Mesendoderm (in vitro differentiated cells): Measurements from ENCODE around the gene MPHOSPH9.

Source experiments
- DNase-seq: peaks from one replicate; pipeline ENCODE4 v3.0.0; 2013
- H2AK5ac ChIP-seq: 2 replicates; pipeline ENCODE4 v1.6.1; 2013; ENCODE audit warnings: low read length, inconsistent platforms
- H2BK120ac ChIP-seq: 2 replicates; pipeline ENCODE4 v1.6.1; 2013; ENCODE audit warnings: low read depth, mild to moderate bottlenecking, low read length, moderate library complexity, mixed read lengths
- H2BK15ac ChIP-seq: replicated peaks from 2 replicates; pipeline ENCODE4 v1.6.1; 2013; ENCODE audit warnings: low read depth, mild to moderate bottlenecking, moderate library complexity
- H2BK5ac ChIP-seq: 2 replicates; pipeline ENCODE4 v1.6.1; 2013; ENCODE audit warnings: low read length, inconsistent platforms
- H3K18ac ChIP-seq: 2 replicates; pipeline ENCODE4 v1.6.1; 2013; ENCODE audit warnings: mild to moderate bottlenecking, low read length, mixed read lengths
- H3K23ac ChIP-seq: one replicate; pipeline ENCODE4 v1.6.1; 2013; ENCODE audit warnings: low read length
- H3K27ac ChIP-seq: 2 replicates; pipeline ENCODE4 v1.5.1; 2013; ENCODE audit warnings: low read depth, mild to moderate bottlenecking, inconsistent platforms, low read length, moderate library complexity
- H3K27me3 ChIP-seq: 2 replicates; pipeline ENCODE4 v1.6.1; 2013; ENCODE audit warnings: low read length, control low read depth, mild to moderate bottlenecking, inconsistent platforms; ENCODE audit not compliant: insufficient read depth, poor library complexity
- H3K36me3 ChIP-seq: 2 replicates; pipeline ENCODE4 v1.6.1; 2013; ENCODE audit warnings: low read length, inconsistent platforms; ENCODE audit not compliant: control insufficient read depth, insufficient read depth
- H3K4ac ChIP-seq: one replicate; pipeline ENCODE4 v1.6.1; 2013; ENCODE audit warnings: low read depth, mild to moderate bottlenecking, low read length, moderate library complexity
- H3K4me1 ChIP-seq: 2 replicates; pipeline ENCODE4 v1.6.1; 2013; ENCODE audit warnings: low read depth, low read length, inconsistent platforms; ENCODE audit not compliant: control insufficient read depth
- H3K4me2 ChIP-seq: 2 replicates; pipeline ENCODE4 v1.6.1; 2013; ENCODE audit warnings: low read length
- H3K4me3 ChIP-seq: 2 replicates; pipeline ENCODE4 v1.5.1; 2013; ENCODE audit warnings: mild to moderate bottlenecking, low read length
- H3K56ac ChIP-seq: one replicate; pipeline ENCODE4 v1.6.1; 2013; ENCODE audit warnings: low read length
- H3K79me1 ChIP-seq: 2 replicates; pipeline ENCODE4 v1.6.1; 2013; ENCODE audit warnings: low read length, inconsistent platforms
- H3K79me2 ChIP-seq: 2 replicates; pipeline ENCODE4 v1.6.1; 2013; ENCODE audit warnings: mild to moderate bottlenecking, low read length; ENCODE audit not compliant: control insufficient read depth, insufficient read depth
- H3K9ac ChIP-seq: 2 replicates; pipeline ENCODE4 v1.6.1; 2013; ENCODE audit warnings: low read length, inconsistent platforms
- H4K5ac ChIP-seq: one replicate; pipeline ENCODE4 v1.6.1; 2013; ENCODE audit warnings: low read length
- H4K8ac ChIP-seq: one replicate; pipeline ENCODE4 v1.6.1; 2013; ENCODE audit warnings: low read depth, mild to moderate bottlenecking, control low read depth, low read length, moderate library complexity
- WGBS: extraction: QIAGEN DNeasy Blood & Tissue Kit; methylation state at CpG from one replicate; pipeline ENCODE4 v1.1.7; 2013; ENCODE audit warnings: low lambda C conversion rate, missing lambda C conversion rate; ENCODE audit not compliant: insufficient coverage; ENCODE audit errors: extremely low coverage; 5-methylcytosine and 5-hydroxymethylcytosine counted together

MPHOSPH9 gene

DNA sequence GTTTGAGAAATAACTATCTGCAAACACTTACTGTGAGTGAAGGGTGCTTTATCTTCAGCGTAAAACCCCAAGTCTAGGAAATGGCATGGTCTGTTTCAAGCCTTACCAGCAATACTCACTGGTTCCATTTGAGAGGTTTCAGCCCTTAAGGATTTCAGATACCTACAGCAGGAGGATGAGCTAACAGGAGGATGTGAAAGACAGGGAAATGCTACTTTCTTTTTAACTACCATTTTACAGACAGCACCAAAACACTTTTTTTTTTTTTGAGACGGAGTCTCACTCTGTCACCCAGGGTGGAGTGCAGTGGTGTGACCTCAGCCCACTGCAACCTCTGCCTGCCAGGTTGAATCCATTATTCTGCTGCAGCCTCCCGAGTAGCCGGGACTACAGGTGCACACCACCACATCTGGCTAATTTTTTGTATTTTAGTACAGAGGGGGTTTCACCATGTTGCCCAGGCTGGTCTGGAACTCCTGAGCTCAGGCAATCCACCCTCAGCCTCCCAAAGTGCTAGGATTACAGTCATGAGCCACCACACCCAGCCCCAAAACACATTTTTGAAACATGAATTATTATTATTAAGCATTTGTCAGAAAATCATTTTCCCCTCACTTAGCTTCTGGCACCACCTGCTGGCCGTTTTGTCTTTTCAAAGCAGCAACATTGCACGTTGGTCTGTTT is 4.8 kb upstream of the MPHOSPH9 start:
- no peaks in the 10 kb centered on the region for H3K4me1 ChIP-seq
- no peak overlapping the region for H2BK120ac ChIP-seq
- no peak overlapping the region for H3K56ac ChIP-seq
- H2BK5ac ChIP-seq: no peak overlapping the region
- no peak overlapping the region for H4K8ac ChIP-seq
- no peak overlapping the region for H2BK15ac ChIP-seq
- H3K36me3 ChIP-seq: no peaks in the 10 kb centered on the region
- no peak overlapping the region for H3K18ac ChIP-seq
- peaks cover 4% of the 10 kb centered on the region for H3K79me1 ChIP-seq
- no peak overlapping the region for H2AK5ac ChIP-seq
- H3K4me3 ChIP-seq: no peak overlapping the region
- no peak overlapping the region for H4K5ac ChIP-seq
- H3K27ac ChIP-seq: no peak overlapping the region
- no peak overlapping the region for H3K4me2 ChIP-seq
- no peak overlapping the region for H3K23ac ChIP-seq
- DNase-seq: peak; percentile 49
- H3K27me3 ChIP-seq: no peaks in the 10 kb centered on the region
- H3K4ac ChIP-seq: no peak overlapping the region
- no CpG with 5 or more reads among the region's 6 CpGs for WGBS
- H3K9ac ChIP-seq: no peak overlapping the region
- H3K79me2 ChIP-seq: peaks cover 7% of the 10 kb centered on the region

DNA sequence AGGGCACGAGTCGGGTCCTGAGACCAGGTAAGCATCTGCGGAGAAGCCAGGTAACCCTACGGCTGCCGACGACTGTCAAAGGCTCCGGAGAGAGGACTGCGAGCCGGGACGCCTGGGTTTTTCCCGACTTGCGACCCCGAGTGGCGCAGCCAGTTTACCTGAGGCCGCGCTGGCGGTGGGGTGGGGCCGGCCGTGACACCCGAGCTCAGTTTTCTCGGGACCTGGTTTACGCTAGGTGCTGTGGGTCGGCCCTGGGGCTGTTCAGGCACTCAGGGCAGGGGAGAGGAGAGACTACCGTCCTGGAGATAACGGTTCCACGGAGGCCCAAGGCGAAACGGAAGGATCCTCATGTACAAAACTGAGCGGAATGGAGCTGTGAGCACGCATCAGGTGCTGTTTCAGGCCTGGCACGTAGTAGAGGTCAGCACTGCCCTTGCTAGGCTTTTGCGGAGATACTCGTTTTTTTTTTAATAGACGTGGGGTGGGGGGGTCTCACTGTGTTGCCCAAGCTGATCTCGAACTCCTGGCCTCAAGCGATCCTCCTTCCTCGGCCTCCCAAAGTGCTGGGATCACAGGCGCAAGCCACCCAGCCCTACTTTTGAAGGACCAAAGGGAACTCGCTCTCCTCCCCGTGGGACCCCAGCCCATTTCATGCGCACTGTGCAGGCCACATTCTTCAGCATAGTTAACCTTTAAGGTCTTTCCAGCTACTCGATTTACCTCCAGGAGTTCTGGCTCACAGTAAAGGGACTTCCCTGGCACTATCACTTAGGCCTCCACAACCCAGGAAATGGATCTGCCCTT is 766 bp upstream of the MPHOSPH9 start:
- H3K36me3 ChIP-seq: no peaks in the 10 kb centered on the region
- H3K27me3 ChIP-seq: no peaks in the 10 kb centered on the region
- H2BK5ac ChIP-seq: no peak overlapping the region
- H3K4me1 ChIP-seq: peaks cover 3% of the 10 kb centered on the region
- peak overlapping the region; percentile 85 for H3K4me3 ChIP-seq
- no peak overlapping the region for H2BK120ac ChIP-seq
- H3K23ac ChIP-seq: peak overlapping the region; percentile 70
- H3K18ac ChIP-seq: peak overlapping the region; percentile 82
- WGBS: no CpG with 5 or more reads among the region's 42 CpGs
- H3K27ac ChIP-seq: peak overlapping the region; percentile 37
- H3K56ac ChIP-seq: peak overlapping the region; percentile 98
- H3K4ac ChIP-seq: peak overlapping the region; percentile 70
- DNase-seq: no peak
- no peak overlapping the region for H4K5ac ChIP-seq
- H4K8ac ChIP-seq: no peak overlapping the region
- H3K4me2 ChIP-seq: peak overlapping the region; percentile 90
- H3K79me2 ChIP-seq: peaks cover 10% of the 10 kb centered on the region
- no peak overlapping the region for H2BK15ac ChIP-seq
- H2AK5ac ChIP-seq: peak overlapping the region; percentile 47
- peak overlapping the region; percentile 96 for H3K9ac ChIP-seq
- peaks cover 7% of the 10 kb centered on the region for H3K79me1 ChIP-seq

DNA sequence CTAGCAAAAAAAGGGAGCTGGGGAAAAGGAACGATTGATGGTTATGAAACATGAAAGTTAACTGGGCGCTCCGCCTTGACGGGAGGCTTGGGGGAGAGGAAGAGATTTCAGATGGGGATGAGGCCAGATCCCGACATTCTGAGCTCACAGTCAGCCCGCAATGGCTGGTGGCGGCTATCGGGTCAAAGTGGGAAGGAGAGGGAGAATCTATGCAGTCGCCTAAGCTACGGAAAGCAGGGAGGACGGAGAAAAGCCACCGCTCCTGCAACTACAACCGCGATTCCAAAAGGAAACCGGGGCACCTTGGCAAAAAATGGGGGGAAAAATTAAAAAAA is 502 bp downstream of the MPHOSPH9 start:
- Histone ChIP-seq H3K4me1 (peaks cover 3% of the 10 kb centered on the region), H3K36me3 (no peaks in the 10 kb centered on the region), H2BK5ac (no peak overlapping the region), H3K56ac (peak overlapping the region; percentile 96), H3K79me1 (peaks cover 5% of the 10 kb centered on the region), H3K4me3 (peak overlapping the region; percentile 94), H3K79me2 (peaks cover 10% of the 10 kb centered on the region), H3K4ac (peak overlapping the region; percentile 39), H4K8ac (peak overlapping the region; percentile 41), H2AK5ac (no peak overlapping the region), H3K23ac (peak overlapping the region; percentile 6), H2BK120ac (no peak overlapping the region), H3K4me2 (peak overlapping the region; percentile 99), H3K27me3 (no peaks in the 10 kb centered on the region), H3K18ac (peak overlapping the region; percentile 86), H3K27ac (peak overlapping the region; percentile 70), H3K9ac (peak overlapping the region; percentile 95), H2BK15ac (no peak overlapping the region), H4K5ac (peak overlapping the region; percentile 84)
- DNase-seq: no peak
- WGBS: no CpG with 5 or more reads among the region's 15 CpGs

DNA sequence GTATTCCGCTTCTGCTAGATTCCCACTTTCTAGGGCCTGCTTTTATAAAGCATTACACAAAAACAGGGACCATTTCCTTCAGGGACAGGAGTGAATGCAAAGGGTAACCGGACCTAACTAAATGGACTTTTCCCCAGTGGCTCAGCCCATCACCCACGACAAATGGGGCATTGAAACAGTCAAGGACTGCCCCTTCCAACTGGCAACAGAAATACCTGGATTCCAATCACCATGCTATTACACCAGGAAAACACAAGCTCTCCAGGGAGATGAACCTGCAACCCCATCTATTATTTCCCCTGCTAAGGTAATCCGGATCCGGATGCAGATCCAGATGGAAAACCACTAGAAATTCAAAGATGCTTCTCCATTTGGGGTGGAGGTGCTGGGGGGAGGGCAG is 1.0 kb downstream of the MPHOSPH9 start:
- Histone ChIP-seq H3K27me3 (no peaks in the 10 kb centered on the region), H4K8ac (peak overlapping the region; percentile 41), H3K4me2 (peak overlapping the region; percentile 99), H3K36me3 (no peaks in the 10 kb centered on the region), H2BK120ac (no peak overlapping the region), H3K56ac (peak overlapping the region; percentile 96), H2BK5ac (no peak overlapping the region), H3K4me1 (peaks cover 3% of the 10 kb centered on the region), H3K79me2 (peaks cover 10% of the 10 kb centered on the region), H2BK15ac (no peak overlapping the region), H2AK5ac (no peak overlapping the region), H3K18ac (peak overlapping the region; percentile 86), H4K5ac (no peak overlapping the region), H3K4me3 (peak overlapping the region; percentile 94), H3K23ac (no peak overlapping the region), H3K27ac (no peak overlapping the region), H3K79me1 (peaks cover 5% of the 10 kb centered on the region), H3K9ac (peak overlapping the region; percentile 95), H3K4ac (no peak overlapping the region)
- no peak for DNase-seq
- WGBS: no CpG with 5 or more reads among the region's 5 CpGs

DNA sequence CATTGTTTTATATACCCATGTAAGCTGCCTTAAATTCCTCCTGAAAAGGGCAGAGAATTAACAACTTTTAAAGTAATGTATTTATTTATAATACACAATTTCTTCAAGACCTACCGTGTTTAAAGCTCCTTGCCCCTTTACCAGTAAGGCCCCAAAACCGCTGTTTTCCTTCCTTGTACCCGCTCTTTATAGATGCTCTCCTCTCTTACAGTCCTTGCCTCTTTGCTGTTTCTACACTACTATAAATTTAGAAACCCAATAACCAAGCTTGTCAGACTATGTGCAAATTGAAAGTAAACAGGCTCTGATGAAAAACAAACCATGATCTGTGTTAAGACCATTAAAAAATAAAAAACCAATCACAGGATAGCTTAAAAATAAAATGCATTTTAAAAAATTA is 3.9 kb downstream of the MPHOSPH9 start:
- DNase-seq: no peak
- Histone ChIP-seq H2AK5ac (no peak overlapping the region), H3K9ac (no peak overlapping the region), H3K56ac (no peak overlapping the region), H3K27me3 (no peaks in the 10 kb centered on the region), H3K4ac (no peak overlapping the region), H4K8ac (no peak overlapping the region), H3K23ac (no peak overlapping the region), H3K27ac (no peak overlapping the region), H2BK15ac (no peak overlapping the region), H3K79me2 (peaks cover 8% of the 10 kb centered on the region), H3K4me1 (peaks cover 3% of the 10 kb centered on the region), H3K4me3 (no peak overlapping the region), H3K18ac (no peak overlapping the region), H3K79me1 (peaks cover 5% of the 10 kb centered on the region), H3K4me2 (no peak overlapping the region), H2BK120ac (no peak overlapping the region), H4K5ac (no peak overlapping the region), H2BK5ac (no peak overlapping the region), H3K36me3 (no peaks in the 10 kb centered on the region)
- no CpG with 5 or more reads among the region's 3 CpGs for WGBS
